ENCODE results near the gene KLHL34.

KLHL34 gene

DNA sequence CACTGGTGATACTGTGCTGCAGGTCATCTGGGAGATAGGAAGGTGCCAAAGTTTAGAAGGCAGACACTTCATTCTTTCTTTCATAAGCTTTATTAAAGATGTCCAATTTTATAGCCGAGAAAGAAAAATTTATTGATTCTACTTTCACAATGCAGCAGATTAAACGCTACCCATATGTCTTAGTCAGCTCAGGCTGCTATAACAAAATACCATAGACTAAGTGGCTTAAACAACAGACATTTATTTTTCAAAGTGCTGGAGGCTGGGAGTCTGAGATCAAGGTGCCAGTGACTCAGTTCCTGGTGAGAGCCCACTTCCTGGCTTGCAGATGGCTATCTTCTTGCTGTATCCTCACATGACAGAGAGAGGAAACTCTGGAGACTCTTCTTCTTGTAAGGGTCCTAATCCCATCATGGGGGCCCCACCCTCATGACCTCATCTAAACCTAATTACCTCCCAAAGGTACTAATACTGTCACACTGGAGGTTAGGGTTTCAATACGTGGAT is 33.4 kb upstream of the KLHL34 start:
- TF ChIP-seq, protein P1, sequence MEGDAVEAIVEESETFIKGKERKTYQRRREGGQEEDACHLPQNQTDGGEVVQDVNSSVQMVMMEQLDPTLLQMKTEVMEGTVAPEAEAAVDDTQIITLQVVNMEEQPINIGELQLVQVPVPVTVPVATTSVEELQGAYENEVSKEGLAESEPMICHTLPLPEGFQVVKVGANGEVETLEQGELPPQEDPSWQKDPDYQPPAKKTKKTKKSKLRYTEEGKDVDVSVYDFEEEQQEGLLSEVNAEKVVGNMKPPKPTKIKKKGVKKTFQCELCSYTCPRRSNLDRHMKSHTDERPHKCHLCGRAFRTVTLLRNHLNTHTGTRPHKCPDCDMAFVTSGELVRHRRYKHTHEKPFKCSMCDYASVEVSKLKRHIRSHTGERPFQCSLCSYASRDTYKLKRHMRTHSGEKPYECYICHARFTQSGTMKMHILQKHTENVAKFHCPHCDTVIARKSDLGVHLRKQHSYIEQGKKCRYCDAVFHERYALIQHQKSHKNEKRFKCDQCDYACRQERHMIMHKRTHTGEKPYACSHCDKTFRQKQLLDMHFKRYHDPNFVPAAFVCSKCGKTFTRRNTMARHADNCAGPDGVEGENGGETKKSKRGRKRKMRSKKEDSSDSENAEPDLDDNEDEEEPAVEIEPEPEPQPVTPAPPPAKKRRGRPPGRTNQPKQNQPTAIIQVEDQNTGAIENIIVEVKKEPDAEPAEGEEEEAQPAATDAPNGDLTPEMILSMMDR (conservative IDR thresholded peaks at IDR 0.05), result no peak
- H3K27ac ChIP-seq, result no peak overlapping the region

DNA sequence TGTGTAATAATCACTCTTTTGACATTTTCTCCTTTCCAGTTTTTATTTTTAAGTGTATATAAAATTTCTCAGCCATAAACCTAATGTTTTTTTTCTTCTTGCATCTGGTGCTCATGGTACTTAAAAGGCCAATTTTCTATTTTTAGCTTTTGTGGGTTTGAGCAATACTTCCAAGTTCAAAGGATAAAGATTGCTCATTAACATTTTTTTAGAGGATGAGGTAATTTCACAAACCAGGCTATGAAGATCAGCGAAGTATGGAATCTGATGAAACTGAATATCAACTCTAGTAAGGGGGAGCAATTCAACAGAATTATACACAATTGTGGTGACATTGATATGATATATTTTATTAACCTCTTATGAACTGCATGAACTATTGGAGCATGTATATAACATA is 25.8 kb upstream of the KLHL34 start:
- H3K27ac ChIP-seq, result no peak overlapping the region
- TF ChIP-seq, protein P1 (conservative IDR thresholded peaks at IDR 0.05), result no peak

DNA sequence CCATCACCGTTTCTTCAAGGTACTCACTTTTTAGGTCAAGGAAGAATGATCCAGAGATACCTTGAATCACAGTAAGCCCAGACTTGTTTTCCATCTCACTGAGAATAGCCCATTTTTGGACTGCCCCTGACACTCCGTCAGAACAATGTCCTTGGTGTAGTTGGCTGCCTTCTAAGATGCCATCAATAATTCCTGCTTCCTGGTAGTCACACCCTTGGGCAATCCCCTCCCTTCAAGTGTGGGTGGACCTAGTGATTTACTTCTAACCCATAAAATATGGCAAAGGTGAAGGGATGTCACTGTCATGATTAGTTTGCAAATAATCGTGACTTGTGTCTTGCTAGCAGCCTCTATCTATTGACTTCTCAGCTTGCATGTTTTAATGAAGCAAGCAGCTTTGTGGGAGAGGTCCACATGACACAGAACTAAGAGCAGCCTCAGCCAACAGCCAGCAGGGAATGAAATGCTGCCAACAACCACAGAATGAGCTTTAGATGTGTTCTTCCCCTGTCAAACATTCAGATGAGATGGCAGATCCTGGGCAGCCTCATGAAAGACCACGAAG is 20.0 kb upstream of the KLHL34 start:
- H3K27ac ChIP-seq, result no peak overlapping the region
- TF ChIP-seq, protein P1 (conservative IDR thresholded peaks at IDR 0.05), result no peak

DNA sequence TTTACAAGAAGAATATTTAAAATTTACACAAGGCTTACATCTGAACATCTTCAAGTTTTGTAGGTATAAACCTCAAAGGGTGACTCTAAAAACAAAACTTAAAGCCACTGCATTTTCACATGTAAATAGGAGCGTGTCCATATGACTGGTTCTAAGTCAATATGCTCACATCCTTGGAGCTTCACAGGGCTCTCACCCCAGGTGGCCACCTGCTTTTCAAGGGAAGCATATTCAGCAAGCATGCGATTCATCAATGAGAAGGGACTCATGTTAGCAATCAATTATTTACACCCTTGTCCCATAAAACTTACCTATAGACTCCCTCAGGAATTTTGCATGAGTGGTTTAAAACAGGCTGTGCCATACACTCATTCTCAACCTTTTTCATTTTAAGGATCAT is 17.8 kb upstream of the KLHL34 start:
- TF ChIP-seq, protein P1 (conservative IDR thresholded peaks at IDR 0.05), result no peak
- no peak overlapping the region for H3K27ac ChIP-seq

DNA sequence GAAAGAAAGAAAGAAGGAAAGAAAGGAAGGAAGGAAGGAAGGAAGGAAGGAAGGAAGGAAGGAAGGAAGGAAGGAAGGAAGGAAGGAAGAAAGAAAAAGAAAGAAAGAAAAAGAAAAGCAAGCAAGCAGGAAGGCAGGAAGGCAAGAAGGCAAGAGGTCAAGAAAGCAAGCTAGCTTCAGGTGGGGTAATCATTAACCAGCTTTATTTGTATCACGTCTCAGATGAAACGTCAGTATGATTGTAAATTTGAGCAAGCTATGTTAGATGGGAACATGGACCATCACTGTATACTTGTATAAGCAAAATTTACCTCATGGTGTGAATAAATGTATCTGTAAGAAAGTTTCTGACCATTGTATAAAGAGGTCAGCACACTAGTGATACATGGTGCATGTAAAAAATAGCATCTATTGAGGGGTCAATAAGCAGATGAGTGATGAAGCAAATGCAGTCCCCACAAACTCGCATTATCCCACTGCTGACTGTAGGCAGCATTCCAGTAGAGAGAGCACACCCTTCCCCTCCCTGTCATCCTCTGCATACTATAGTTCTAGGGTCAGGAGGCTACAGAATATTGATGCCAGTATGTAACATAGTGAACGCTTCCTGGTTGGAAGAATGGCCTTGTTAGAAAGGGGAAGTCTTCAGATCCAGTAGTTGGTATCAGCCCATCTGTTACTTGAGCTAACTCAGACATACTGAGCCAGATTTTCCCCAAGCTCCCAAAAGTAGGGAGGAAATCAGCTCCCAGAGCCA is 16.5 kb upstream of the KLHL34 start:
- TF ChIP-seq, protein P1 (conservative IDR thresholded peaks at IDR 0.05), result no peak
- no peak overlapping the region for H3K27ac ChIP-seq

DNA sequence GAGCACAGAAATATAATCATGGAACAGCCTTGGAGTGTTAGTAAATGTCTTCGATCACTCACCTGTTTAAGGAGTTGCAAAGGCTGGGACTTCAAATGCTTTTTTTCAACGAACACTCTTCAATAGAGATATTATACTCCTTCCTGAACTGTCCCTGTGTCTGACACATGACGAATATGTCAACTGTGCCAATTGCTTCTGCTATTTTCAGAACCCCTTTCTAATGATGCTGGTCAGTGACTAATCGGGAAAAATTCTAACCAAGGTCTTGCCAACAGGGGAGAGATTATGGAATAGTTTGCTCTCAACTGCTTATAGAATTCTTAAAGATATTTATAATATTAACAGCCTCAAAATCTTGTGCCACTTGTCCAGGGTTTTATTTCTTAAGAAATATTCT is 8.5 kb upstream of the KLHL34 start:
- TF ChIP-seq, protein P1 (conservative IDR thresholded peaks at IDR 0.05), result no peak
- no peak overlapping the region for H3K27ac ChIP-seq

DNA sequence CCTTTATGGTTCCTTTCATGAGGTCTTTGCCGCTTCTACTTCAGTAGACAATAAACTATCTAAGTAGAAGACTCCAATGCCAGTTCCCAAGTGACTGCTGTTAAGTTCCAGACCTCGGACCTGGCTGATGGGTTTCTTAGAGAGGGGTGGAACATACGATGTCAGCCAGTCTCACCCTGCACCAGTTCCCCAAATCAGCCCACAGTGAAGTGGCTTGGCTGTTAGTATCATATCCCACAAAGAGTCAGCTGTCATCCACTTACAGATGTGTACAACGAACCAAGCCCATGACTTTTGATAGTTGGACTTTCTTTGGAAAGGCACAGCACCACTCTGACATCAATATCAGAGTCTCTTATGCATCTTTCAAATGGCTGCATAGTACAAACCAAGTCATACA is 8.1 kb upstream of the KLHL34 start:
- no peak overlapping the region for H3K27ac ChIP-seq
- TF ChIP-seq, protein P1 (conservative IDR thresholded peaks at IDR 0.05), result no peak
